HCT116 (cell line): Measurements from ENCODE around the gene RNF25.

Experiments used
- ATF3 ChIP-seq: IDR thresholded peaks from 2 replicates; pipeline ENCODE4 v1.6.1; 2012
- POLR2A ChIP-seq: IDR thresholded peaks from 2 replicates; pipeline ENCODE4 v1.7.0; 2011; ENCODE audit warnings: borderline replicate concordance; ENCODE audit not compliant: insufficient read depth, insufficient read length; ENCODE audit errors: extremely low read depth
- POLR2AphosphoS5 ChIP-seq: IDR thresholded peaks from 2 replicates; pipeline ENCODE4 v1.6.1; 2011; ENCODE audit warnings: mild to moderate bottlenecking, low read depth, low read length, moderate library complexity
- YY1 ChIP-seq: IDR thresholded peaks from 2 replicates; pipeline ENCODE4 v1.6.1; 2011; ENCODE audit warnings: low read length, low read depth, moderate library complexity, mild to moderate bottlenecking; ENCODE audit not compliant: insufficient replicate concordance; ENCODE audit errors: extremely low read depth
- TF ChIP-seq, protein P1 (sequence below), 3 experiments: fragments of 200-600 bp in 1 of 3; sonication (generic) in 1 of 3; IDR thresholded peaks in 2 of 3; conservative IDR thresholded peaks in 1 of 3; 2 replicates each; pipeline ENCODE4 v1.5.1; 2012 to 2017; ENCODE audit warnings: low read depth in 2 of 3, low read length in 2 of 3, antibody characterized with exemption in 1 of 3, borderline replicate concordance in 1 of 3, control low read depth in 1 of 3, mild to moderate bottlenecking in 1 of 3, mixed read lengths in 1 of 3, mixed run types in 1 of 3, moderate library complexity in 1 of 3; ENCODE audit not compliant: insufficient read depth in 1 of 3

DNA sequence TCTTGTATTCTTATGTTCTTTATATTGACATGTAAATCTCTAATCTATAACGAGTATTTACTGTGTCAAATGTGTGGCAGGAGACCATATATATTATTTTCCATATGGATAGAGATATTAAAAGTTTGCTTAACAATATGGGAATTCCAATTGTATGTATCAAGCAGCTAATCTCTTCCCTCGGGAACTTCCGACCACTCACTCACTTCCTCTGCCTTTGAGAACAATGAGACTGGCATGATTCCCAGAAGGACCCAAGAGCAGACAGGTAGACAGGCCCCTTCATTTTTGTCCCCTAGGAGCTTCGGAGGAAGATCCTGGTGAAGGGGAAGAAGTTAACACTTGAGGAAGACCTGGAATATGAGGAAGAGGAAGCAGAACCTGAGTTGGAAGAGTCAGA is 40.0 kb downstream of the RNF25 start:
- TF ChIP-seq, protein P1, sequence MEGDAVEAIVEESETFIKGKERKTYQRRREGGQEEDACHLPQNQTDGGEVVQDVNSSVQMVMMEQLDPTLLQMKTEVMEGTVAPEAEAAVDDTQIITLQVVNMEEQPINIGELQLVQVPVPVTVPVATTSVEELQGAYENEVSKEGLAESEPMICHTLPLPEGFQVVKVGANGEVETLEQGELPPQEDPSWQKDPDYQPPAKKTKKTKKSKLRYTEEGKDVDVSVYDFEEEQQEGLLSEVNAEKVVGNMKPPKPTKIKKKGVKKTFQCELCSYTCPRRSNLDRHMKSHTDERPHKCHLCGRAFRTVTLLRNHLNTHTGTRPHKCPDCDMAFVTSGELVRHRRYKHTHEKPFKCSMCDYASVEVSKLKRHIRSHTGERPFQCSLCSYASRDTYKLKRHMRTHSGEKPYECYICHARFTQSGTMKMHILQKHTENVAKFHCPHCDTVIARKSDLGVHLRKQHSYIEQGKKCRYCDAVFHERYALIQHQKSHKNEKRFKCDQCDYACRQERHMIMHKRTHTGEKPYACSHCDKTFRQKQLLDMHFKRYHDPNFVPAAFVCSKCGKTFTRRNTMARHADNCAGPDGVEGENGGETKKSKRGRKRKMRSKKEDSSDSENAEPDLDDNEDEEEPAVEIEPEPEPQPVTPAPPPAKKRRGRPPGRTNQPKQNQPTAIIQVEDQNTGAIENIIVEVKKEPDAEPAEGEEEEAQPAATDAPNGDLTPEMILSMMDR (IDR thresholded peaks at IDR 0.05 in 2 of 3, conservative IDR thresholded peaks at IDR 0.05 in 1 of 3; ENCODE audit: borderline replicate concordance in 1 of 3, insufficient read depth in 1 of 3, low read depth in 2 of 3, low read length in 2 of 3) = no peak
- no peak for TF ChIP-seq POLR2AphosphoS5
- no peak for TF ChIP-seq POLR2A
- TF ChIP-seq YY1 = no peak
- no peak for TF ChIP-seq ATF3
